ENCODE results near the gene NXPH3.

Gene NXPH3

GRCh38 chr17:49603720-49604119 is 28.0 kb downstream of the NXPH3 start:
- Histone ChIP-seq H3K9me3 (ENCODE audit: severe bottlenecking) (no peaks in the 10 kb centered on the region), H3K27ac (ENCODE audit: poor library complexity, severe bottlenecking) (no peak overlapping the region), H3K4me1 (ENCODE audit: insufficient read depth, poor library complexity, severe bottlenecking) (peaks cover 5% of the 10 kb centered on the region), H3K4me3 (ENCODE audit: severe bottlenecking) (no peak overlapping the region), H3K27me3 (ENCODE audit: insufficient read depth, poor library complexity, severe bottlenecking) (no peaks in the 10 kb centered on the region), H3K36me3 (ENCODE audit: low read depth) (peaks cover 67% of the 10 kb centered on the region)
- DNase-seq (ENCODE audit: low spot score) (no peak), ATAC-seq (ENCODE audit: low read depth) (no peak)
- TF ChIP-seq CTCF (IDR thresholded peaks at IDR 0.05; ENCODE audit: poor library complexity, severe bottlenecking): no peak

- Histone ChIP-seq H3K9me3 (ENCODE audit: severe bottlenecking) (no peaks in the 10 kb centered on the region), H3K4me1 (ENCODE audit: insufficient read depth, poor library complexity, severe bottlenecking) (peaks cover 5% of the 10 kb centered on the region), H3K27me3 (ENCODE audit: insufficient read depth, poor library complexity, severe bottlenecking) (no peaks in the 10 kb centered on the region), H3K36me3 (ENCODE audit: low read depth) (peaks cover 70% of the 10 kb centered on the region), H3K4me3 (ENCODE audit: severe bottlenecking) (no peak overlapping the region), H3K27ac (ENCODE audit: poor library complexity, severe bottlenecking) (no peak overlapping the region)
- DNase-seq (ENCODE audit: low spot score) (no peak), ATAC-seq (ENCODE audit: low read depth) (no peak)
- no peak for TF ChIP-seq CTCF (IDR thresholded peaks at IDR 0.05; ENCODE audit: poor library complexity, severe bottlenecking)
Observed at GRCh38 chr17:49604314-49604869, 28.7 kb downstream of the NXPH3 start.

- Histone ChIP-seq H3K27me3 (ENCODE audit: insufficient read depth, poor library complexity, severe bottlenecking) (no peaks in the 10 kb centered on the region), H3K27ac (ENCODE audit: poor library complexity, severe bottlenecking) (no peak overlapping the region), H3K4me3 (ENCODE audit: severe bottlenecking) (no peak overlapping the region), H3K9me3 (ENCODE audit: severe bottlenecking) (no peaks in the 10 kb centered on the region), H3K4me1 (ENCODE audit: insufficient read depth, poor library complexity, severe bottlenecking) (no peaks in the 10 kb centered on the region), H3K36me3 (ENCODE audit: low read depth) (peaks cover 84% of the 10 kb centered on the region)
- TF ChIP-seq CTCF (IDR thresholded peaks at IDR 0.05; ENCODE audit: poor library complexity, severe bottlenecking): no peak
- DNase-seq (ENCODE audit: low spot score): no peak
- ATAC-seq (ENCODE audit: low read depth): no peak
Observed at GRCh38 chr17:49610883-49611584, 35.4 kb downstream of the NXPH3 start.

GRCh38 chr17:49612726-49613125 is 37.1 kb downstream of the NXPH3 start:
- Histone ChIP-seq H3K4me1 (ENCODE audit: insufficient read depth, poor library complexity, severe bottlenecking) (no peaks in the 10 kb centered on the region), H3K4me3 (ENCODE audit: severe bottlenecking) (no peak overlapping the region), H3K27ac (ENCODE audit: poor library complexity, severe bottlenecking) (no peak overlapping the region), H3K27me3 (ENCODE audit: insufficient read depth, poor library complexity, severe bottlenecking) (no peaks in the 10 kb centered on the region), H3K9me3 (ENCODE audit: severe bottlenecking) (no peaks in the 10 kb centered on the region), H3K36me3 (ENCODE audit: low read depth) (peaks cover 74% of the 10 kb centered on the region)
- TF ChIP-seq CTCF (IDR thresholded peaks at IDR 0.05; ENCODE audit: poor library complexity, severe bottlenecking): no peak
- DNase-seq (ENCODE audit: low spot score): no peak
- no peak for ATAC-seq (ENCODE audit: low read depth)

- Histone ChIP-seq H3K4me1 (ENCODE audit: insufficient read depth, poor library complexity, severe bottlenecking) (no peaks in the 10 kb centered on the region), H3K36me3 (ENCODE audit: low read depth) (peaks cover 73% of the 10 kb centered on the region), H3K27ac (ENCODE audit: poor library complexity, severe bottlenecking) (no peak overlapping the region), H3K4me3 (ENCODE audit: severe bottlenecking) (no peak overlapping the region), H3K27me3 (ENCODE audit: insufficient read depth, poor library complexity, severe bottlenecking) (no peaks in the 10 kb centered on the region), H3K9me3 (ENCODE audit: severe bottlenecking) (no peaks in the 10 kb centered on the region)
- ATAC-seq (ENCODE audit: low read depth): no peak
- no peak for TF ChIP-seq CTCF (IDR thresholded peaks at IDR 0.05; ENCODE audit: poor library complexity, severe bottlenecking)
- no peak for DNase-seq (ENCODE audit: low spot score)
Observed at GRCh38 chr17:49613182-49613800, 37.6 kb downstream of the NXPH3 start.
